Stimulated activated CD8-positive, alpha-beta memory T cell treated with anti-CD3 and anti-CD28 coated beads, Interleukin-7, amount 100 ng/mL, for 24 hours (primary cell): ENCODE data around the gene SMCO2.

ENCODE experiments used
- DNase-seq: peaks from one replicate; pipeline ENCODE4 v3.0.0-alpha.2; 2020; ENCODE audit warnings: low read depth

Gene SMCO2

GRCh38 chr12:27551172-27551840, 104.8 kb downstream of the SMCO2 start:
- DNase-seq = no peak
